C4-2B (cell line): Measurements from ENCODE around the gene CEACAM8.

Experiments used
- ZFX ChIP-seq: fragments of 450-650 bp; IDR thresholded peaks from 2 replicates; pipeline ENCODE4 v1.6.1; 2017
- TF ChIP-seq, protein P1 (sequence below): fragments of 450-650 bp; conservative IDR thresholded peaks from 2 replicates; pipeline ENCODE4 v1.5.1; 2017; ENCODE audit warnings: mild to moderate bottlenecking

DNA sequence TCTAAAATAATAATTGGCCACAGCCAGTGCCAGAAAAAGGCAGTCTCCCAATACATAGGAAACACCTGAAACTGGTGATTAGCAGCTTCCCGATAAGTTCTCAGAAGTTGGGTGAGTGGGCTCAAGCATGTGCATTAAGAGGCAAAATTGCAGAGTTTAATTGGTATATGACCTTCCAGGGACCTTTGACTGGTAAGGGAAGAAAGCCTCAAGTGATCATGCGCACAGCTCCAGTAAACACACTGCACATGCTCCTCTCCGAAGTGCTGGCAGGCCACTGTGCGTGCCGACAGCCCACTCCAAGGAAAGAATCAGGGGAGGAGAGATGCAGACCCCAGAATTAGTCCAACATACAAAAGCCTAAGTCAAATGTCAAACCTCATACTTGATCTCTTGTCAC lies 18.9 kb upstream of the CEACAM8 start:
- TF ChIP-seq, protein P1, sequence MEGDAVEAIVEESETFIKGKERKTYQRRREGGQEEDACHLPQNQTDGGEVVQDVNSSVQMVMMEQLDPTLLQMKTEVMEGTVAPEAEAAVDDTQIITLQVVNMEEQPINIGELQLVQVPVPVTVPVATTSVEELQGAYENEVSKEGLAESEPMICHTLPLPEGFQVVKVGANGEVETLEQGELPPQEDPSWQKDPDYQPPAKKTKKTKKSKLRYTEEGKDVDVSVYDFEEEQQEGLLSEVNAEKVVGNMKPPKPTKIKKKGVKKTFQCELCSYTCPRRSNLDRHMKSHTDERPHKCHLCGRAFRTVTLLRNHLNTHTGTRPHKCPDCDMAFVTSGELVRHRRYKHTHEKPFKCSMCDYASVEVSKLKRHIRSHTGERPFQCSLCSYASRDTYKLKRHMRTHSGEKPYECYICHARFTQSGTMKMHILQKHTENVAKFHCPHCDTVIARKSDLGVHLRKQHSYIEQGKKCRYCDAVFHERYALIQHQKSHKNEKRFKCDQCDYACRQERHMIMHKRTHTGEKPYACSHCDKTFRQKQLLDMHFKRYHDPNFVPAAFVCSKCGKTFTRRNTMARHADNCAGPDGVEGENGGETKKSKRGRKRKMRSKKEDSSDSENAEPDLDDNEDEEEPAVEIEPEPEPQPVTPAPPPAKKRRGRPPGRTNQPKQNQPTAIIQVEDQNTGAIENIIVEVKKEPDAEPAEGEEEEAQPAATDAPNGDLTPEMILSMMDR, result no peak
- no peak for TF ChIP-seq ZFX
